ENCODE data around the gene ADCK1.

- TF ChIP-seq POLR2A (IDR thresholded peaks at IDR 0.05; ENCODE audit: low read depth, low read length) (no peak), POLR2AphosphoS5 (IDR thresholded peaks at IDR 0.05; ENCODE audit: low read depth, low read length) (no peak), TAF1 (IDR thresholded peaks at IDR 0.05; ENCODE audit: borderline replicate concordance, low read depth, low read length) (no peak)
These were observed 86.1 kb downstream of the ADCK1 start for GRCh38 chr14:77886010-77886409.

All from GM12892 (cell line).